Measurements from ENCODE around the gene ADAMTS14.

GRCh38 chr10:70774810-70775678, 102.7 kb downstream of the ADAMTS14 start:
- no peak for TF ChIP-seq CTCF (conservative IDR thresholded peaks at IDR 0.05; ENCODE audit: low read depth, low read length)
- TF ChIP-seq EZH2 (IDR thresholded peaks at IDR 0.05; ENCODE audit: low read length, unreplicated experiment) = no peak

Data from PC-3 (cell line).